IMR-90 (cell line): ENCODE data around the gene METTL1. TPM values are rescaled to one million over a fixed set of nuclear protein-coding genes. Genes with fewer than 3 reads are reported as not detected.

Experiments
- ATAC-seq: fragments of 200-7000 bp; cut with Tn5 transposase; 2 replicates; pipeline ENCODE4 v1.9.1; 2020; ENCODE audit warnings: low read depth, mild to moderate bottlenecking, moderate library complexity
- BruUV-seq: library from RNA; stranded (reverse); fragments of 400-500 nt; replicated peaks from 2 replicates; lab custom pipeline; 2021; lab: Mats Ljungman, UMichigan
- CTCF ChIA-PET: fragments of 300-600 bp; formaldehyde crosslinking; extraction: SDS; loops from one replicate; lab custom pipeline; 2021; ENCODE audit warnings: antibody characterized with exemption; lab: Yijun Ruan, JAX
- POLR2A ChIA-PET: fragments of 300-600 bp; sonication (Branson Sonifier 250); formaldehyde crosslinking; loops from one replicate; lab custom pipeline; 2022; ENCODE audit warnings: antibody characterized with exemption; ENCODE audit not compliant: unreplicated experiment; lab: Charles Lee
- DNase-seq: peaks from one replicate; pipeline ENCODE4 v3.0.0; 2013
- H2AFZ ChIP-seq: replicated peaks from 2 replicates; pipeline ENCODE3; 2013; ENCODE audit warnings: low read length, mild to moderate bottlenecking; ENCODE audit not compliant: poor library complexity
- H2AK5ac ChIP-seq: 2 replicates; pipeline ENCODE4 v1.6.1; 2013; ENCODE audit warnings: low read depth, low read length, inconsistent platforms
- H2AK9ac ChIP-seq: replicated peaks from 2 replicates; pipeline ENCODE3; 2013; ENCODE audit warnings: mild to moderate bottlenecking, low read depth, low read length, moderate library complexity; ENCODE audit not compliant: poor library complexity
- H2BK120ac ChIP-seq: 2 replicates; pipeline ENCODE4 v1.6.1; 2013; ENCODE audit warnings: low read depth, low read length, inconsistent platforms
- H2BK15ac ChIP-seq: 3 replicates; pipeline ENCODE4 v1.6.1; 2013; ENCODE audit warnings: low read depth, low read length, inconsistent platforms
- H2BK20ac ChIP-seq: 2 replicates; pipeline ENCODE4 v1.6.1; 2013; ENCODE audit warnings: low read depth, mild to moderate bottlenecking, inconsistent platforms, low read length, moderate library complexity
- H2BK5ac ChIP-seq: 2 replicates; pipeline ENCODE4 v1.6.1; 2013; ENCODE audit warnings: mild to moderate bottlenecking, low read depth, low read length, inconsistent platforms; ENCODE audit not compliant: poor library complexity, severe bottlenecking
- H3K14ac ChIP-seq: replicated peaks from 2 replicates; pipeline ENCODE4 v1.6.1; 2013; ENCODE audit warnings: low read depth, low read length, inconsistent platforms
- H3K18ac ChIP-seq: 2 replicates; pipeline ENCODE4 v1.6.1; 2013; ENCODE audit warnings: low read depth, low read length, control low read depth
- H3K23ac ChIP-seq: 2 replicates; pipeline ENCODE4 v1.6.1; 2013; ENCODE audit warnings: low read depth, low read length, inconsistent platforms
- H3K27ac ChIP-seq: 2 replicates; pipeline ENCODE4 v1.5.1; 2013; ENCODE audit warnings: mild to moderate bottlenecking, control low read depth, low read length; ENCODE audit not compliant: insufficient read depth
- H3K27me3 ChIP-seq: 2 replicates; pipeline ENCODE4 v1.6.1; 2013; ENCODE audit warnings: low read length; ENCODE audit not compliant: control insufficient read depth, insufficient read depth
- H3K36me3 ChIP-seq: 2 replicates; pipeline ENCODE4 v1.6.1; 2013; ENCODE audit warnings: low read length, mixed read lengths; ENCODE audit not compliant: control insufficient read depth, insufficient read depth
- H3K4ac ChIP-seq: 2 replicates; pipeline ENCODE4 v1.6.1; 2013; ENCODE audit warnings: low read depth, low read length, inconsistent platforms
- H3K4me1 ChIP-seq: 2 replicates; pipeline ENCODE4 v1.6.1; 2013; ENCODE audit warnings: low read length, mixed read lengths; ENCODE audit not compliant: control insufficient read depth, insufficient read depth
- H3K4me2 ChIP-seq: 2 replicates; pipeline ENCODE4 v1.6.1; 2013; ENCODE audit warnings: low read depth, mild to moderate bottlenecking, control low read depth, low read length, moderate library complexity
- H3K4me3 ChIP-seq: 2 replicates; pipeline ENCODE4 v1.5.1; 2013; ENCODE audit warnings: low read depth, mild to moderate bottlenecking, control low read depth, low read length, moderate library complexity; ENCODE audit not compliant: insufficient read depth
- H3K56ac ChIP-seq: 2 replicates; pipeline ENCODE4 v1.6.1; 2013; ENCODE audit warnings: low read length, inconsistent platforms; ENCODE audit not compliant: insufficient read depth; ENCODE audit errors: extremely low read depth
- H3K79me1 ChIP-seq, 2 experiments: 2 replicates each; pipeline ENCODE4 v1.6.1; 2013; ENCODE audit warnings: low read length in 2 of 2, inconsistent platforms in 1 of 2, low read depth in 1 of 2
- H3K9ac ChIP-seq: 2 replicates; pipeline ENCODE4 v1.6.1; 2013; ENCODE audit warnings: low read depth, low read length, control low read depth
- H3K9me1 ChIP-seq: 2 replicates; pipeline ENCODE4 v1.6.1; 2013; ENCODE audit warnings: low read length, inconsistent platforms; ENCODE audit not compliant: insufficient read depth
- H3K9me3 ChIP-seq: 2 replicates; pipeline ENCODE4 v1.6.1; 2013; ENCODE audit warnings: low read length; ENCODE audit not compliant: control insufficient read depth, insufficient read depth
- H4K20me1 ChIP-seq: 2 replicates; pipeline ENCODE4 v1.6.1; 2013; ENCODE audit warnings: low read length, inconsistent platforms; ENCODE audit not compliant: insufficient read depth
- H4K5ac ChIP-seq: 2 replicates; pipeline ENCODE4 v1.6.1; 2013; ENCODE audit warnings: mild to moderate bottlenecking, low read depth, low read length, control low read depth
- H4K8ac ChIP-seq, 2 experiments: 2 replicates each; pipeline ENCODE4 v1.6.1; 2013; ENCODE audit warnings: low read depth in 2 of 2, low read length in 2 of 2, control low read depth in 1 of 2, inconsistent platforms in 1 of 2
- H4K91ac ChIP-seq: 2 replicates; pipeline ENCODE4 v1.6.1; 2013; ENCODE audit warnings: low read depth, low read length, inconsistent platforms; ENCODE audit not compliant: insufficient read depth
- CEBPB ChIP-seq: IDR thresholded peaks from 2 replicates; pipeline ENCODE4 v1.6.1; 2012; ENCODE audit warnings: low read depth, low read length, improper control_type of control experiment
- CHD1 ChIP-seq: IDR thresholded peaks from 2 replicates; pipeline ENCODE4 v1.6.1; 2012; ENCODE audit warnings: low read depth, low read length, improper control_type of control experiment
- ELK1 ChIP-seq: fragments of 150-350 bp; IDR thresholded peaks from 2 replicates; pipeline ENCODE4 v1.6.1; 2016; ENCODE audit warnings: low read depth, mild to moderate bottlenecking, low read length, moderate library complexity, borderline replicate concordance
- FOS ChIP-seq: fragments of 150-350 bp; IDR thresholded peaks from 2 replicates; pipeline ENCODE4 v1.6.1; 2016; ENCODE audit warnings: low read depth, low read length
- MAFK ChIP-seq: IDR thresholded peaks from 2 replicates; pipeline ENCODE4 v1.6.1; 2012; ENCODE audit warnings: low read depth, low read length, improper control_type of control experiment
- MAZ ChIP-seq: IDR thresholded peaks from 2 replicates; pipeline ENCODE4 v1.6.1; 2012; ENCODE audit warnings: low read depth, mild to moderate bottlenecking, low read length, improper control_type of control experiment, moderate library complexity, borderline replicate concordance
- MXI1 ChIP-seq: IDR thresholded peaks from 2 replicates; pipeline ENCODE4 v1.6.1; 2012; ENCODE audit warnings: low read depth, mild to moderate bottlenecking, low read length, moderate library complexity, borderline replicate concordance
- NFE2L2 ChIP-seq: fragments of 150-350 bp; IDR thresholded peaks from 2 replicates; pipeline ENCODE4 v1.6.1; 2016; ENCODE audit warnings: low read depth, mild to moderate bottlenecking, low read length
- POLR2A ChIP-seq: IDR thresholded peaks from 2 replicates; pipeline ENCODE4 v1.6.1; 2012; ENCODE audit warnings: mild to moderate bottlenecking, low read depth, low read length
- RAD21 ChIP-seq: IDR thresholded peaks from 2 replicates; pipeline ENCODE4 v1.6.1; 2012; ENCODE audit warnings: low read length, improper control_type of control experiment
- RCOR1 ChIP-seq: IDR thresholded peaks from 2 replicates; pipeline ENCODE4 v1.6.1; 2012; ENCODE audit warnings: mild to moderate bottlenecking, low read length, improper control_type of control experiment; ENCODE audit not compliant: insufficient replicate concordance
- RFX5 ChIP-seq: IDR thresholded peaks from 2 replicates; pipeline ENCODE4 v1.8.0; 2012; ENCODE audit warnings: low read depth, mild to moderate bottlenecking, low read length, moderate library complexity
- SMC3 ChIP-seq: fragments of 150-350 bp; IDR thresholded peaks from 2 replicates; pipeline ENCODE4 v1.6.1; 2016; ENCODE audit warnings: low read depth, mild to moderate bottlenecking, antibody characterized with exemption, low read length, moderate library complexity
- USF2 ChIP-seq: fragments of 150-350 bp; IDR thresholded peaks from 2 replicates; pipeline ENCODE4 v1.6.1; 2017; ENCODE audit warnings: mild to moderate bottlenecking, antibody characterized with exemption, low read length, low read depth
- WGBS, 2 experiments: methylation state at CpG; one replicate each; pipeline versions ENCODE4 v1.1.5 to v1.1.7; 2013; ENCODE audit warnings: missing lambda C conversion rate in 2 of 2; ENCODE audit not compliant: insufficient read length in 1 of 2; ENCODE audit errors: extremely low coverage in 2 of 2; 5-methylcytosine and 5-hydroxymethylcytosine counted together
- dilution Hi-C: fragments of 300-500 bp; cut with HindIII; formaldehyde crosslinking; loops from one replicate; pipeline ENCODE4 v1.14.3; 2018; ENCODE audit warnings: low sequenced_read_pairs; ENCODE audit not compliant: unreplicated experiment
- in situ Hi-C: fragments of 300-500 bp; cut with MboI; formaldehyde crosslinking; loops from 3 replicates; pipeline ENCODE4 v1.14.3; 2019; ENCODE audit warnings: low sequenced_read_pairs, inconsistent platforms, mixed read lengths
- intact Hi-C: fragments of 100-400 bp; cut with micrococcal nuclease; formaldehyde crosslinking; loops from 2 replicates; pipeline ENCODE4 v1.10.0; 2022
- polyA plus RNA-seq, 3 experiments: library from polyadenylated mRNA; depleted of rRNA; stranded (reverse); fragments of >200 nt; gene quantifications; 2 replicates each; pipeline ENCODE4 v1.2.3, GENCODE V29; 2012; ENCODE audit warnings: low replicate concordance in 1 of 3
- total RNA-seq: library from RNA; depleted of rRNA; stranded (reverse); fragments of >200 nt; gene quantifications from 2 replicates; pipeline ENCODE4 v1.2.3, GENCODE V29; 2012

The METTL1 gene
- total and polyA plus RNA-seq, 2 of the 4 experiments (the other 2 are of a cell fraction) = 12.4 to 27.5 TPM

DNA sequence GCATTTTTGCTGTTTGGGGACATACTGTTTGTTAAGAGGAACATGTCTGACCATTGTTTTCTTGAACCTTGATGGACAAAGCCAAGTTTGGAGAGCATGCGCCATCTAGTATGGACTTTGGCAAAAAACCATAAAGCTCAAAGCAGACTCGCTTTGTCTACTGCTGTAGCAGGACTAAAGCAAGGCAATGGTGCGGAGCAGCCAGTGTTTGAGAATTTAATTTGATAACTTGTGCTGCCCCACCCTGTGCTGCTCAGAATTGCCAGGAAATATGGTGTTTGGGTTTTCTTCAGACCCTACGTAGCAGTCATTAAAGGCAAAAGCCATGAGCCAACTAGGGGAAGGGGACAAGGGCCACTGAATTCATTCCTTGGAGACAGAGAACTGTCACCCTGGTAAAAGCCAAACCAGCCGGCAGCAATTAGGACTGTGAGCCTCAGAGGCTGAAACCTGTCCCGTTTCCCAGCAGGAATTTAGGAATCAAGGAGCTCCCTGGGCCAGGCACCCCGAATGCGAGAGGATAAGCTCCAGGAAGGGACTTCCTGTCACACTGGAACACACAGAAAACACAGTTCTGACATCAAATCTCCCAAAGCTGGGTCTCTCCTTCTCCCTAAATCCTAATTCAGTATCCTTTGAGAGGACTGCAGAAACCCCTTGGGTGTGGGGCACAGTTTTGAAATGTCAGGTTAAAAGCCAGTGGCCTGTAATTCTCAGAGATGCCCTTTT, 45.5 kb upstream of the METTL1 start:
- Histone ChIP-seq H3K4ac (no peak overlapping the region), H3K9me1 (peaks cover 12% of the 10 kb centered on the region), H4K91ac (no peak overlapping the region), H3K27ac (no peak overlapping the region), H2BK15ac (no peak overlapping the region), H2BK20ac (no peak overlapping the region), H4K5ac (no peak overlapping the region), H3K56ac (no peak overlapping the region), H3K9ac (no peak overlapping the region), H3K4me1 (no peaks in the 10 kb centered on the region; the same call in 1 of the 2 replicates), H3K4me2 (no peak overlapping the region), H4K20me1 (peaks cover 8% of the 10 kb centered on the region; the same call in 1 of the 2 replicates), H3K14ac (no peak overlapping the region), H2BK120ac (no peak overlapping the region), H3K9me3 (no peaks in the 10 kb centered on the region), H2AK5ac (no peak overlapping the region), H2BK5ac (no peak overlapping the region), H3K79me1 (peaks cover 1 to 21% of the 10 kb centered on the region in 2 experiments; a peak in 2 of 4 replicates), H3K36me3 (peaks cover 45% of the 10 kb centered on the region), H2AK9ac (no peak overlapping the region), H3K27me3 (no peaks in the 10 kb centered on the region), H2AFZ (no peak overlapping the region), H3K4me3 (no peak overlapping the region), H3K23ac (no peak overlapping the region), H4K8ac (no peak overlapping the region), H3K18ac (no peak overlapping the region)
- ChIA-PET CTCF (interaction anchor here (1.6 kb wide), 1 partner anchor 15 kb away, joined by 5 read pairs; no protein-coding TSS in a partner anchor), POLR2A (no interaction called here)
- BruUV-seq = no TSS peak
- WGBS, 2 experiments = 97% methylated on average over 4 of the region's 8 CpGs; no CpG with 5 or more reads in 1 of the 2 experiments
- ATAC-seq (no peak), DNase-seq (no peak)
- TF ChIP-seq MAZ (no peak), NFE2L2 (no peak), RCOR1 (no peak), CEBPB (no peak), SMC3 (no peak), CHD1 (no peak), FOS (no peak), RFX5 (no peak), POLR2A (no peak), RAD21 (no peak), ELK1 (no peak), MXI1 (no peak), USF2 (no peak), MAFK (no peak)
- in situ Hi-C loops = no loop called here
- intact Hi-C loops = no loop called here
- dilution Hi-C loops = no loop called here
